CD4-positive, alpha-beta T cell treated with Interleukin-1 beta for 1 hour (primary cell): ENCODE measurements around the gene CCDC174.

Source experiments
- DNase-seq, 2 donors: peaks; one replicate each; pipeline ENCODE4 v3.0.0-alpha.2; 2020 to 2022

Gene CCDC174

DNA sequence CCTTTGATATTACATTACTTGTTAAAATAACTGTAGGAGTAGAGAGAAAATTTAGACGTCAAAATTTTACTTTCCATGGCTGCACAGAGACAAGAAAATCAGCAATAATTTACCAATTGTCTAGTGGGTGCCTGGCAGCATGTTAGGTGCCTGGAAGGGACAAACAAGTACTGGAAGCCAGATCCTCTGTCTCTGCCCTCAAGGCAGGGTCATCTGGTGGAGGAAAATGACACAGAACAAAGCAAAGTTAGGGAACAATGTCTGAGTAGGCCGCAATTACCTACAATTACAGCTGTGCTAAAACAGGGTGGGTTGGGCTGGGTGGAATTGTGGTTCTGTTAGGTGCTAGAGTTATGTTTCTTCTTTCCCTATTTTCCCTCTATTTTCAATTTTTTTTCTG, 7.4 kb downstream of the CCDC174 start:
- DNase-seq = no peak

DNA sequence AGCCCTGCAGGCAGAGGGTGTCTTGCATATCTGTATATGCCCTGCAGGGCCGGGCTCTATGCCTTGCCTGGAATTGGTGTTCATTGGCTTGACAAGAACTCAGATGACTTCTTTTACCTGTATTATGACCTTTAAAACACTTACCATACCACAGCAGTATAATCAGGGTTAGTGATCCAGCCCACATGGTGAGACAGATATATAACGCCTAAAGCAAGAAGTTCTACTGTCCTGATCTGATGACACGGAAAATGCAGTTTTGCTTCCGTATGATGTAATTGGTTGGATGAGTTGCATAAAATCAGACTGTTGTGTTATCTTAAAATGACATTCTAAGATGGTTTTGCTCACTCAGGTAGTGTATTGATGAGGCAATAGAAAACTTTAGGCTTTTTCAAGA, 9.4 kb downstream of the CCDC174 start:
- no peak for DNase-seq

DNA sequence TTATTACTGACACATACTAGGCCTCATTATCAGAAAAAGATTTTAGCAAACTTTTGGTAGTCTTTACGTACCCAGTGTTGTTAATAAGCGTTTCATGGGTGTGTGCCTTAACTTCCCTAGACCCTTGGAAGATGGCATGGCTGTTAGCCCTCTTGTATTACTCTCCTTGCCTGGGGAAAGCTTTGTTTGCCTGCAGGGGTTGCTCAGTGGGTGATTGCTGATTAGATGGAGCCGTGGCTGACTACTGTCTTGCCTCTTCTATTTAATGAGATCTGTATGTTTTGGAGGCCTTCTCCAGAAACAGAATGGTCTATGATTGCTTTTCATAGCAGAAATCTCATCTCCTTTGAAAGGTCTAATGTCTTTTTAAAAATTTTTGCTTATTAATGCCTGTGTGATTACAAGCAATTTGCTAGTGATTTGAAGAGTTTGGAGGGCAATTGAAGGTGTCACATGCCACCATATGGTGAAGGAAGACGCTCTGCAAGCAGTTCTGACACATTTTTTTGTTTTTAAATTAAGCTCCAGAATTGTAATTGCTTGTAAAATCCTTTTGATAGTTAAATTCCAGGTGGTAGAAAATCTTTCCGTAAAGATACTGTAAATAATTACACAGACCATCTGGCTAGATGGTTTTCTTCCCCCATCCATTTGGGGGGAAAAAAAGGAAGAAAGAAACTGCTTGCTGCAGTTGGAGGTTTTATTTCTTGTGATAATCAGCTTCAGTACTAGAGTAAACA, 12.0 kb downstream of the CCDC174 start:
- DNase-seq = no peak

DNA sequence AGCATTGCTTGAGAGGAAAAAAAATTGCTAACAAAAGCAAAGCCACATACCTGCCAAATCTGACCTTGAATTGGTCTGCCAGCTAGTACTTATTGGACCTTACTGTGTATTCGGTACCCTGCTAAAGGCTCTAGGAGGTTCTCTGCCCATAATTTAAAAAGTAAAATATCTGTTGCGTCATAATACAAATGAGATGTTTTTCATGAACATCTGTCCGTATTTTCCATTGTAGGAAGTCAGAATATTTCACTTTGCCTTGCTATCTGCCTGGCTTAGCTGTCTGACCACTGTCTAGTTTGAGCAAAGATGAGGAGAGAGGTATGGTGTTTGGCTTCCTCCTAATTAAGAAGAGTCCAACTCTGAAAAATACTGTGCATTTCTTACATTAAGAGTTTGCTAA, 12.6 kb downstream of the CCDC174 start:
- no peak for DNase-seq

DNA sequence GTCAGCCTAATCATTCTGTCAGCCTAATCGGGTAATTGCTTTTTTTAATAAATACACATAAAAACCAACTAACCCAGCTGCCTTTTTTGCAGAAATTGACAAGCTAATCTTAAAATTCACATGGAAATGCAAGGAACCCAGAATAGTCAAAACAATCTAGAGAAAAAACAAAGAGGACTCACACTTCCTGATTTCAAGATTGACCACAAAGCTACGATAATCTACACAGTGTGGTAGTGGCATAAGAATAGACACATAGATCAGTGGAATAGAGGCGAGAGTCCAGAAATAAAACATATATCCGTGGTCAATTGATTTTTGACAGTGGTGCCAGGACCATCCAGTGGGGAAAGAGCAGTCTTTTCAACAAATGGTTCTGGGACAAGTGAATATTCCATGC, 21.0 kb downstream of the CCDC174 start:
- DNase-seq = no peak

DNA sequence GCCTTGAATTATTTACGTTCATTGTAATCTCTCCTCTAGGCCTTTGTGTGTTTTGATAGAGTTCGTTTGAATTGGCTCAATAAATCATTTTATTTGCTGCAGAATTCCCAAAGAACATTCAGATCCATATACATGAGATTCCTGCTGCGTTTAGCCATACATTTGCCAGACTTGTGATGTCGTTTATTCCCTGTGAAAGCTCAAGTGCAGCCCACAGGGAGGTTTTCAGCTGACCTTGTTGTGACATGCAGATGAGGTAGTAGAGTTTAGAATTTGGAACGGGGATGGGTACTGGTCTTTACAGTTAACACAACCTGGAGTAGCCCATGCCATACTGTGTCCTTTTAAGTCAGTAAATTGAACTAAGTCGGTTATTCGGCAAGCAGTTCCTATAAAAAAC, 23.3 kb downstream of the CCDC174 start, which contains the start of gene C3orf20:
TSS of gene C3orf20 (plus strand) at position 301 of the 400 bp plus-strand sequence. CDS start 7,573 bp downstream, outside the sequence.
- no peak for DNase-seq

DNA sequence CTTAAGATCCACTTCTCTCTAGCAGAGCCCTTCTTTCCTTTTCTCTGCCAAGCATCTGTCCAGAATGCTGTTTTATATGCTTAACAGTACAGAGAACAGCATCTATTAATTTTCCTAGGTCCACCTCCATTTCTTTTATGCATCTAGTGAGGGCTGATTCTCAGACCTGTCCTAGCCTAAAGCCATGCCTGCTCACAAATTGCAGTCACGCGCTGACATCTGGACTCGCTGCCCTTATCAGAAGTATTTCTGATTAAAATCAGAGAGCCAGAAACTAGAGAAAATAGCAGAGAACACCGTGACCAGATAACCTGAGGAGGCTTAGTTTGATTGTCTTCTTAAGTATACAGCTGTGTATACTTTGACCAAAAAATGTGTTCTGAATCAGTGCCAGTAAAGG, 25.3 kb downstream of the CCDC174 start:
- no peak for DNase-seq

DNA sequence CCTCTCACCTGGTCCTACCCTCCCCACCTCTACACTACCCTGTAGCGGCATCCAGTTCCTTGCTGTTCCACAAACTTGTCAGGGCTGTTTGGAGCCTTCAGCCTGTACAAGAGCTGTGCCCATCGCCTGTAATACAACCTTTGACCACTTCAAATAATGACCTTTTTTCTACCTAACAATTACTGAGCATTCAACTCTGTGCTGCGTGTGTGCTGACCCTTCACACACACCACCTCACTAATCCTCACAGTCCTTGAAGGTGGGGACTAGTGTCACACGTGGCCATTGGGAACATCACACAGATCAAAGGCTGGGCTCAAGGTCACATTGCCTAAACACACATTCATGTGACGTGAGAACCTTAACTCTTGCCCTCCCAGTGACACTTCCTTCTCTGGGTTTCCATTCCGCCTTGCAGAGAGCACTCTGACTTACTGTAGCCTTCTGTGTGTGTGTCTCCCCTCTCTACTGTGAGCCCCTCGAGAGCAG, 26.5 kb downstream of the CCDC174 start:
- DNase-seq = no peak

DNA sequence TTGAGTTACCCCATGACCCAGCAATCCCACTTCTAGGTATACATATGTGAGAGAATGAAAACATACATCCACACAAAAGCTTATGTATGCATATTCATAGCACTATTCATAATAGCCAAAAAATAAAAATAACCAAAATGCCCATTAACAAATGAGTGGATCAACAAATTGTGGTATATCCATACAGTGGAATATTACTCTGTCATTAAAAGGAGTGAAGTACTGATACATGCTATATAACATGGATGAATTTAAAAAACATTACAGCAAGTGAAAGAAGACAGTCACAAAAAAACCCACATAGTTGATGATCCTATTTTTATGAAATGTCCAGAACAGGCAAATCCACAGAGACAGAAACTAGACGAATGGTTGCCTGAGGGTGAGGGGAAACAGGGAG, 28.6 kb downstream of the CCDC174 start:
- DNase-seq = no peak

DNA sequence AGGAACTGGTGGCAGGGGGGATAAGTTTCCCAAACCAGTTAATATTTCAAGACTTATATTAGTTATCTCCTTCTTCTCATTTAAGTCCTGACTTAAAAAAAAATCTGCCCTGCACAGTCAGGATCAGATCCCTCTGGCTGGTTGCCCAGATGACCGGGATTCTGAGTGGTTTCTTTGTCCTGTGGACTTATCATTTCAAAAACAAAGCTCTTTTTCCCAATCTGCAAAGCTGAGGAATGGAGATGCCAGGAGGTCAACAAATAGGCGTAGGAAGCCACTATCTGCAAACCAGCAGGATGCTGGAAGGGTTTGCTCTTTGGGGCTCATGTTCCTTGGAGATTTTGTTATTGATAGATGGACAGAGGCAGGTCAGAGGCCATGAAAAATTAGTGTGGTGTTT, 29.2 kb downstream of the CCDC174 start:
- no peak for DNase-seq

DNA sequence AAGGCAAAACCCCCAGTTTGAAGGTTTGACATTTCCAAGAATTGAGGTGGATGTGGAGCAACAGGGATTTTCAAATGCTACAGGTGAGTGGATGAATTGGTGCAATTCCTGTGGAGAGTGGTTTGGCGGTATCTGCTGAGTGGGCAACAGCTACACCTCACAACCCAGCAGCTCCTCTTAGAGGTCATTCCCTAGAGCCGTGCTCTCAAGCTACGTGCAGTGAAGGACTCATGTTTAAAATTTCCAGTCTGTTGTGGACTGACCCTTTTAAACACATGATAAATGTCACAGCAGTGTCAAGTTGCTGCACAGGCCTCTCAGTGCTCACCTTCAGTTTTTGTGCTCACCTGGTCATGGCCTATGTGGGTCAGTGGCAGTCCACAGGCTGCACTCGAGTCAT, 32.9 kb downstream of the CCDC174 start:
- no peak for DNase-seq

DNA sequence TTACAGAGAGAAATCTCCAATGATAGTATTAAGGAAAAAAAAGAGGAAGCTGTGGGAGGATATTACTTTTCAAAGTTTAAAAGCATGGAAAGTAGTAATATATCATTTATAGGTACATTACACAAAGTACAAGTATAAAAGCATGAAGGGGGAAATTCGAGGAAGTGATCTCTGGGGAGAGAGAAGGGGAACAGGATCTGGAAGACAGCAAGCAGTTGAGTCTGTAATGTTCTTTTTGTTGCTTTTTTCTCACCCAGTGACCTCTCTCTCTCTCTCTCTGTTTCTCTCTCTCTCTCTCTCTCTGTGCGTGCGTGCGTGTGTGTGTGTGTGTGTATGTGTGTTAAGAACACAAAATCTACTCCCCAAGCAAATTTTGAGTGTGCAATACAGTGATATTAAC, 33.6 kb downstream of the CCDC174 start:
- no peak for DNase-seq

DNA sequence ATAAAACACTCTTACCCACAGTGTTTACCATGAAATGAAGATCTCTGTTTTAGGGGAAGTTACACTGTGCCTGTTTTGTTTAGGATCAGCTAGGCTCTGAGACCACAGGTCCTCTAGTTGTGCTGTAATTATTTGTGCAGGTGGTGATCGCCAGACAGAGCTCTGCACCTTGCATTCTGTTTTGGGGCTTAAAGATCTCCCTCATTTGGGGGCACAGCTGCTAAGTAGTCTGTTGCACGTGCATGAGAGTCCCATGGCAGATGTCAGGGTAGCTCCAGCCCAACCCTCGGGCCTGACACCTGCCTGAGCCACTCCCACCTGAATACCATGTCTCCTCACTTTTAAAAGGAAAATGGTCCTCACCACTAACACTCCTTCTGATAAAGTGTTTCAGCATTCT, 35.8 kb downstream of the CCDC174 start:
- no peak for DNase-seq

DNA sequence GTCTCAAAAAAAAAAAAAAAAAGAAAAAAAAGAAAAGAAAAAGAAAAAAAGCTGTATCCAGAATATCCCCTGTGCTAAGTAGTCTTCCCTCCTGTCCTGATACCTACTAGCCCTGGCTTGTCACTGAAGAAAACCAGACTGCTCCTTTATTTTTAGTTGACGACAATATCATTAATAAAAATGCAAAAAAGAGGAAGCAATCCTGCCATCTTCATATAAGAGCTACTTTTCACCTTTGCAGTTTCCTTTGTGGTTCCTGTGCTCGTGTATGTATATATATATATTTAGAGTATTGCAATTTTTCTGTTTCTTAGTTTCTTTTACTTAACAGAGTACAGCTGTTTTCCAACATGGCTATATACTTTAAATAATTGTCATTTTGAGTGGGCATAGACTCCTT, 37.0 kb downstream of the CCDC174 start:
- DNase-seq = no peak

DNA sequence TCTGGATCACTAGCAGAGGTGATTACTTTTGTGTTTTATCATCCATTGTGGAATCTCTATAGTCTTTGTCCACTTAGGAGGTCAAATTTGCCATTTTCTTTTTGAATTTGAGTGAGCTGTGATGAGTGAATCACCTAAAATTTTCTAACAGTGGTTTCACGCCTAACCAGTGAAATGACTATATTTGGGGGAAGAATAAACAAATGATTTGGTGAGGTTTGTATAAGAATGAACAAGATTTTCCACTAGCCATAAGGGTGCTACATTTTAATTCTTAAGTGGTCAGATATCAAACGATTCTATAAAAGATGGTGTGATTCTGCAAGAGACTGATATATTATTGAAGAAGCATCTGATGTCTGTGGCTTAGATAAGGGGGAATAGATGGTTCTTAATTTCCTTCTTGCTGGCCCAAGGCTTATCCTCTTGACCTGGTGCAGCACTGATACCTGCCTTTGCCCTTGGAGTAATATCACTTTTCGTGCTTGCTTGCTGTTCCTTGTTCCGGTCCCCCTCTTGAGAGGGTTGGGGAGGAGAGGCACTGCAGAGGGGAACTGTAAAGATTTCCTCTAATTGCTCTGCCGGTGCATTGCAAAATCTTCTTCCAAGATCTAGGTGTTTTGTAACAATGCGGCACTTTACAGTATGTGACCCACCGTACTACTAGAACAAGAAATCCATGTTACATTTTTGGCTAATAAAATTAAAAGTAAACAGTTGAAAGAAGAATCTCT, 37.9 kb downstream of the CCDC174 start:
- no peak for DNase-seq

DNA sequence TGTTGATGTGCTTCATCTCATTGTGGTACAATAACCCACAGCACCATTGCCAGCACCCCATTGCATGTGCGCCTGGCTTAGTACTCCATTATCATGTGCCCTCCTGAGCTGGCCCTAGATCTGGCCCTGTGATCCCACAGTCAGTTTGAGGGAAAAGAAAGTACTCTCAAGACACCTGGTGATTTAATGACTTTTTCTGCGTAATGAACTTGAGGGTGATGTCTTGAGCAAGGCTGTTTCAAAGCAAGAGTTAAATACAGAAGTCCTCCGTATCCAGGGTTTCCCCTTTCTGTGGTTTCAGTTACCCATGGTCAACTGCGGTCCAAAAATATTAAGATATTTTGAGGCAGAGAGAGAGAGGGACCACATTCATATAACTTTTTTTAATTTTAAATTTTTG, 39.7 kb downstream of the CCDC174 start:
- DNase-seq = no peak

DNA sequence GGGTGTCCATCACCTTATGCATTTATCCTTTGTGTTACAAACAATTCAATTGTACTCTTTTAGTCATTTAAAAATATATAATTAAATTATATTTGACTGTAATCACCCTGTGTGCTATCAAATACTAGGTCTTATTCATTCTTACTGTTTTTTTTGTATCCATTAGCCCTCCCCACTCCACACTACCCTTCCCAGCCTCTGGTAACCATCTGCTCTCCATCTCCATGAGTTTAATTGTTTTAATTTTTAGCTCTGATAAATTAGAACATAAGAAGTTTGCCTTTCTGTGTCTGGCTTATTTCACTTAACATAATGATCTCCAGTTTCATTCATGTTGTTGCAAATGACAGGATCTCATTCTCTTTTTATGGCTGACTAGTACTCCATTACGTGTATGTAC, 40.2 kb downstream of the CCDC174 start:
- no peak for DNase-seq

DNA sequence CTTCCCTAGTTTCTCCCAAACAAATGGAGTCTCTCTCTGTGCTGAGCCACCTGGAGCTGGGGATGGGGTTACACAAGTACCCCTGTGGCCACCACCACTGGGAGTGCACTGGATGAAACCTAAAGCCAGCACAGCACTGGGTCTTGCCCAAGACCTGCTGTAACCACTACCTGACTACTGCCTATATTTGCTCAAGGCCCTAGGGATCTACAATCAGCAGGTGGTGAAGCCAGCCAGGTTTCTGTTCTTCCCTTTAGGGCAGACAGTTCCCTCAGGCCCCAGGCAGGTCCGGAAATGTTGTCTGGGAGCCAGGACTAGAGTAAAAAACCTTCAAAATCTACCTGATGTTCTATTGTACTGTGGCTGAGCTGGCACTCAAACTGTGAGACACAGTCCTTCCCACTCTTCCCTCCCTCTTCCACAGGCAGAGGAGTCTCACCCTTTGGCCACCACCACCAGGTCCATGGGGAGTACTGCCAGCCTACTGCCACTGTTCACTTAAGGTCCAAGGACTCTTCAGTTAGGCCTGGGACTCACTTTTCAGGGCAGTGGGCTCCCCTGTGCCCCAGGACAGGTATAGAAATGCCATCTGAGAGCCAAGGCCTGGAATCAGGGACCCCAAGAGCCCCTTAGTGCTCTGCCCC, 47.2 kb downstream of the CCDC174 start:
- DNase-seq = no peak

DNA sequence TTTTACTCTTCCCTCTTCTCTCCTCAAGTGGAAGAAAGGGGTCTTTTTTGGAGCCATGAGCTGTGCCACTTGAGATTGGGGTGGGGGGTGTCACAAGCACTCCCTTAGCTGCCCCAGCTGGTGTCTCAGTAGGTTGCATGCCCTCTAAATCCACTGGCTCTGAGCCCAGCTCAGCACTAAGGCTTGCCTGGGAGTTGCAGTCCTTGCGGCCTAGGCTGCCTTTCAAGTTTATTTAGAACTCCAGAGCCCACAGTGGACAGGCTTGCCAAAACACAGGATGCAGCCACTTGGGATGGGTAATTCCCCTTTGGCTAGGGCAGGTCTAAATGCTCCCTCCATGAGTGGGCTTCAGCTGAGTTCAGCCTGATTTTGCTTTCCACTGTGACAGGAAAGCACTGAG, 48.1 kb downstream of the CCDC174 start:
- DNase-seq = no peak

DNA sequence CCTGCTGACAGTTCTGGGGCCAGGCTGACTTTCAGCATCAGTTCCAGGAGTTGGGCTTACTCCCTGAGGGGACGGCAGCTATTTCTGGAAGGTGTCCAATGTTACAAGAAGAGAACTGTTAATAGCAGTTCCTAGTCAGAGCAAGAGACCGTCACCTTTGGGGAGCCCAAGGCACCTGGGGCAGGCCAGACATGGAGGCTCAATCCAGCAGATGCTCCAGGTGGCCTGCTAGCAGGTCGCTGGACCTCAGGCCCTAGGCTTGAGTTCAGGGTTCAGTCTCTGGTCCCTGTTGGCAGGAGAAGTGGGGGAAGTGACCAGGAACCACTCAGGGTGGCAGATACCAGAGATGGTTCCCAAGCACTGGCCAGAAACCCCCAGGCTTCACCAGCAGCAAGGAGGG, 49.3 kb downstream of the CCDC174 start:
- no peak for DNase-seq

DNA sequence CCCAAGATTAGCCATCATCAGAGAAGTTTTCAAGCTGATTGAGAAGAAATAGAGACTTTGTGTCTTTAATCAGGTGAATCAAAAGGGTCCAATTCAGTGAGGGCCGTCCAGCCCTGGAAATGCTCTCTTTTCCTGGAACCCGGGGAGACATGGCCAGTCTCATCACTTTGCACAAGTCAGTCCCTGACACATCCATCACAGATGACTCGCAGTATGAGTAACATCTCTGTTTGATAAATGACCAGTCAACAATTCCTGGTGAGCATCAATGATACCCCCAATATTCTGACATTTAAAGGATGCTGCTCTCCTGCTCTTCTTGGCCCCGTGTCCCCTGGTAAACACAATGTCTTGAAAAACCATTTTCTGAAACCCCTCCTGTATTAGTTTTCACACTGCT, 50.1 kb downstream of the CCDC174 start:
- DNase-seq = no peak

DNA sequence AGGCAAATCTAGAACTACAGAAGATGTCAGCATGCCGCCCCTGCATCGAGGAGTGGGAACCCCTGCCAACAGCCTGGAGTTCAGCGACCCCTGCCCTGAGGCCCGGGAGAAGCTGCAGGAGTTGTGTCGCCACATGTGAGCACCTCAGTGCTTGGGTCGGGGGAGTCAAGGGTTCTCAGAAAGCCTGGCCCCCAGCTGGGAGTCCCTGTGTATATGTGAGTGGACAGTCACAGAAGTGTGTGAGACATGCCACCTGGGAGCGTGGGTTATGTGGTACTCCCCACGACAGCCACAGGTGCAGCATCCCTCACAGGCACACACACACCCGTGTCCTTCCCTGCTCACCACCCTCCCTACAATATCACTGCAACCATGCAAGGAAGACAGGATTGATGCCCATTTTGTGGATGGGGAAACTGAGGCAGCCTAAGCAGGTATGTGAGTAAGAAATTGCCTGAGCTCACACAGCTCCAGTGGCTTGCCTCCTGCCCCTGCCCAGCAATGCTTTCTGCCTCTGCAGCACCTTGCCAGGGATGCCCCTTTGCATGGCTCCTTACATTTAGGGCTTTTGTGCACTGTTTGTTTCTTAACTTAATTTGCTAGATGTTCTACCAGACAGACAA, 51.7 kb downstream of the CCDC174 start:
- no peak for DNase-seq

DNA sequence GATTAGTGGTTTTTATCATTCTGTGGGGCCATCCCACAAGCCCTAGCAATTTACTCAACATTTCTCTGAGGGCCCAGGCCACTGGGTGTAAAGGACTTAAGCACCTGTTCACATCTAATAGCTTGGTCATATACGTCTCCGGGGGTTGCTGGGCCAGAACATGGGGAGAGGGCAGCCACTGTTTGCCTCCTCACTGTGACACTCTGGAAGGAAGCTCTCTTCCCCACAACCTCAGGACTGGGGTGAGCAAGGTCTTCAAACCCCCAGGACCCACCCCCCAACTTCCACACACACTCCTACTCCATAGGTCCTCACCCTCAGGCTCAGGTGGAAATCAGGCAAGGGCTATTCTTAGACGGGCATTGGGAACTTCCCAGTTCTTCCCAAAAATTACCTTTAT, 52.2 kb downstream of the CCDC174 start:
- DNase-seq = no peak

DNA sequence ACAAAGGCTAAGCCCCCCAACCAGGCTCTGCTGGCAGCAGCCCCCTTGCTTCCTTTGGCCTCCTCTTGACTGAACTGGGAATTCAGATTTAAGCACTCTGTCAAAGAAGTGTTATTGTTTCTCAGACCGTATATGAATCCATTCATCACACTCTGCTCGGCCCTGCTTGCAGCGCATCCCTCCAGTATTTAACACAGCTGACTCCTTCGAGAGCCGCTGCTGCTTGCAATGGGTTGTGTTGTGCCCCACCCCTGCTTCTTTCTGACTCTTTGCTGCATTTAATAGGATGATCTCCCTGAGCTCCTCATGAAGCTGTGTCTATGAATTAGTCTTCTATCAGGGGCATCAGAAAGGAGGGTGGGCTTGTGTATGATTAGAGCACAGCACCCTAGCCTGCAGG, 54.5 kb downstream of the CCDC174 start:
- no peak for DNase-seq
